Neuronal stem cell (in vitro differentiated cells): ENCODE data around the gene UNC13B.
"Not testable (repeated sequence)": the region's sequence is repeated elsewhere in the genome, so short reads cannot be mapped to it uniquely, and the experiment has no call there.

Source experiments
- DNase-seq: peaks from one replicate; pipeline ENCODE4 v3.0.0-alpha.2; 2013; ENCODE audit warnings: low spot score
- H2AFZ ChIP-seq: one replicate; pipeline ENCODE4 v1.6.1; 2013; ENCODE audit warnings: mild to moderate bottlenecking, low read length, inconsistent platforms
- H2AK5ac ChIP-seq: 2 replicates; pipeline ENCODE4 v1.6.1; 2013; ENCODE audit warnings: low read depth, mild to moderate bottlenecking, inconsistent platforms, low read length, moderate library complexity, mixed read lengths
- H2BK120ac ChIP-seq: 2 replicates; pipeline ENCODE4 v1.6.1; 2013; ENCODE audit warnings: low read depth, mild to moderate bottlenecking, inconsistent platforms, low read length, moderate library complexity, mixed read lengths
- H2BK12ac ChIP-seq: one replicate; pipeline ENCODE4 v1.6.1; 2013; ENCODE audit warnings: low read length, inconsistent platforms
- H2BK15ac ChIP-seq: 2 replicates; pipeline ENCODE4 v1.6.1; 2013; ENCODE audit warnings: mild to moderate bottlenecking, low read length, inconsistent platforms, mixed read lengths
- H2BK5ac ChIP-seq: one replicate; pipeline ENCODE4 v1.6.1; 2013; ENCODE audit warnings: inconsistent platforms, mild to moderate bottlenecking, low read length, moderate library complexity
- H3K14ac ChIP-seq: one replicate; pipeline ENCODE4 v1.6.1; 2013; ENCODE audit warnings: low read length, inconsistent platforms
- H3K18ac ChIP-seq: 2 replicates; pipeline ENCODE4 v1.6.1; 2013; ENCODE audit warnings: low read length, inconsistent platforms
- H3K23ac ChIP-seq: 2 replicates; pipeline ENCODE4 v1.6.1; 2013; ENCODE audit warnings: low read depth, mild to moderate bottlenecking, mixed read lengths, low read length, inconsistent platforms; ENCODE audit not compliant: poor library complexity
- H3K27ac ChIP-seq: replicated peaks from 3 replicates; pipeline ENCODE4 v1.5.1; 2013; ENCODE audit warnings: low read length, inconsistent platforms
- H3K27me3 ChIP-seq, 3 experiments: 2 replicates each; pipeline ENCODE4 v1.6.1; 2013; ENCODE audit warnings: low read length in 3 of 3, mild to moderate bottlenecking in 2 of 3, inconsistent platforms in 1 of 3, low read depth in 1 of 3, mixed read lengths in 1 of 3, moderate library complexity in 1 of 3; ENCODE audit not compliant: control insufficient read depth in 3 of 3, insufficient read depth in 3 of 3
- H3K36me3 ChIP-seq, 2 donors: replicated peaks in 1 of 2; 2 replicates each; pipeline ENCODE4 v1.6.1; 2013; ENCODE audit warnings: low read length in 2 of 2; ENCODE audit not compliant: control insufficient read depth in 2 of 2, insufficient read depth in 2 of 2
- H3K4ac ChIP-seq: 2 replicates; pipeline ENCODE4 v1.6.1; 2013; ENCODE audit warnings: inconsistent platforms, mild to moderate bottlenecking, low read length, moderate library complexity
- H3K4me1 ChIP-seq, 2 donors: 1 replicate in 1 of 2; 2 replicates in 1 of 2; pipeline ENCODE4 v1.6.1; 2013; ENCODE audit warnings: low read length in 2 of 2, low read depth in 1 of 2; ENCODE audit not compliant: control insufficient read depth in 2 of 2, insufficient read depth in 1 of 2
- H3K4me2 ChIP-seq: one replicate; pipeline ENCODE4 v1.6.1; 2013; ENCODE audit warnings: mild to moderate bottlenecking, low read length, inconsistent platforms; ENCODE audit not compliant: insufficient read depth, poor library complexity, severe bottlenecking
- H3K4me3 ChIP-seq, 2 donors: 2 replicates each; pipeline ENCODE4 v1.5.1; 2013; ENCODE audit warnings: low read length in 2 of 2, mild to moderate bottlenecking in 2 of 2, inconsistent platforms in 1 of 2, moderate library complexity in 1 of 2
- H3K79me1 ChIP-seq: one replicate; pipeline ENCODE4 v1.6.1; 2013; ENCODE audit warnings: low read depth, mild to moderate bottlenecking, inconsistent platforms, low read length, moderate library complexity
- H3K9ac ChIP-seq: one replicate; pipeline ENCODE4 v1.6.1; 2013; ENCODE audit warnings: mild to moderate bottlenecking, low read depth, low read length, inconsistent platforms; ENCODE audit not compliant: poor library complexity
- H3K9me3 ChIP-seq, 2 donors: replicated peaks in 1 of 2; 2 replicates each; pipeline versions ENCODE3 to v1.6.1; 2013; ENCODE audit warnings: low read length in 2 of 2, mild to moderate bottlenecking in 2 of 2, inconsistent platforms in 1 of 2, low read depth in 1 of 2, mixed read lengths in 1 of 2, moderate library complexity in 1 of 2; ENCODE audit not compliant: control insufficient read depth in 2 of 2, insufficient read depth in 1 of 2
- H4K8ac ChIP-seq: one replicate; pipeline ENCODE4 v1.6.1; 2013; ENCODE audit warnings: low read depth, mild to moderate bottlenecking, inconsistent platforms, low read length, moderate library complexity
- H4K91ac ChIP-seq: one replicate; pipeline ENCODE4 v1.6.1; 2013; ENCODE audit warnings: low read length, low read depth, mild to moderate bottlenecking, inconsistent platforms; ENCODE audit not compliant: poor library complexity
- WGBS, 2 donors: extraction: QIAGEN DNeasy Blood & Tissue Kit; methylation state at CpG; one replicate each; pipeline ENCODE4 v1.1.7; 2013; ENCODE audit warnings: missing lambda C conversion rate in 2 of 2, mixed read lengths in 1 of 2; ENCODE audit not compliant: insufficient read length in 2 of 2, insufficient replicate concordance in 1 of 2; ENCODE audit errors: extremely low coverage in 2 of 2; 5-methylcytosine and 5-hydroxymethylcytosine counted together

Gene UNC13B

GRCh38 chr9:35156781-35157180, 5.0 kb upstream of the UNC13B start:
- no peak overlapping the region for H4K91ac ChIP-seq
- H3K27ac ChIP-seq: no peak overlapping the region
- H3K9ac ChIP-seq: no peak overlapping the region
- no peak overlapping the region for H3K18ac ChIP-seq
- H2BK5ac ChIP-seq: no peak overlapping the region
- no peak overlapping the region for H3K4ac ChIP-seq
- H2BK15ac ChIP-seq: no peak overlapping the region
- no peak overlapping the region for H3K23ac ChIP-seq
- no peak overlapping the region for H2AFZ ChIP-seq
- H3K9me3 ChIP-seq: peaks cover 0 to 8% of the 10 kb centered on the region in 2 donors
- no peaks in the 10 kb centered on the region for H3K79me1 ChIP-seq
- no peak for DNase-seq
- no peak overlapping the region for H2BK12ac ChIP-seq
- H3K4me3 ChIP-seq: no peak overlapping the region
- no peaks in the 10 kb centered on the region for H3K36me3 ChIP-seq
- H3K14ac ChIP-seq: no peak overlapping the region
- H4K8ac ChIP-seq: no peak overlapping the region
- H3K4me1 ChIP-seq: peaks cover 0 to 2% of the 10 kb centered on the region in 2 donors
- H2BK120ac ChIP-seq: no peak overlapping the region
- no peak overlapping the region for H2AK5ac ChIP-seq
- no peak overlapping the region for H3K4me2 ChIP-seq
- H3K27me3 ChIP-seq: no peaks in the 10 kb centered on the region

DNA sequence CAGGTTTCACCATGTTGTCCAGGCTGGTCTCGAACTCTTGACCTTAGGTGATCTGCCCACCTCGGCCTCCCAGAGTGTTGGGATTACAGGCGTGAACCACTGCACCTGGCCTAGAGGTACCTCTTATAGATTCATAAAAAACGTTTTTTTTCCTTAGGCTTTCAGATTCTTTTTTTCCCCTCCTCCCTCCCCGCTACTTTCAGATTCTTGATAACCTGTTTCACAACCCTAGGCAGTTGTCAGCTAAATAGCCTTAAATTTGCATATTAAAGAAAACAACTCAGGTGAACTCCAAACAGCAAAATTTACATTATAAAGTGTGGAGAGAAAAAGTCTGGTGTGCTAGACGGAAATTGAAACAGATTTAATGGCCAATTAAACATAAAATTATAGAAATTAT, 4.0 kb upstream of the UNC13B start:
- H3K4ac ChIP-seq, H3K9ac ChIP-seq, H3K4me3 ChIP-seq, H2BK120ac ChIP-seq, H3K23ac ChIP-seq, H2AFZ ChIP-seq, H4K91ac ChIP-seq, H2AK5ac ChIP-seq, H3K18ac ChIP-seq, H3K4me2 ChIP-seq, H3K79me1 ChIP-seq, H3K4me1 ChIP-seq, H3K27me3 ChIP-seq, H3K27ac ChIP-seq, H4K8ac ChIP-seq, H3K9me3 ChIP-seq, H2BK15ac ChIP-seq, H3K36me3 ChIP-seq, H2BK5ac ChIP-seq, H3K14ac ChIP-seq, H2BK12ac ChIP-seq, DNase-seq: not testable (repeated sequence)
- WGBS, 2 donors: no CpG with 5 or more reads among the region's 6 CpGs

- no peak overlapping the region for H3K4me2 ChIP-seq
- H4K8ac ChIP-seq: no peak overlapping the region
- no peak overlapping the region for H3K14ac ChIP-seq
- peaks cover 2 to 7% of the 10 kb centered on the region in 2 donors for H3K4me1 ChIP-seq
- no CpG with 5 or more reads among the region's 10 CpGs for WGBS, 2 donors
- no peak overlapping the region for H2BK120ac ChIP-seq
- peaks cover 0 to 6% of the 10 kb centered on the region in 2 donors for H3K9me3 ChIP-seq
- no peak overlapping the region for H4K91ac ChIP-seq
- H3K23ac ChIP-seq: no peak overlapping the region
- no peak overlapping the region for H2AFZ ChIP-seq
- H3K9ac ChIP-seq: no peak overlapping the region
- H3K79me1 ChIP-seq: no peaks in the 10 kb centered on the region
- no peak overlapping the region for H2AK5ac ChIP-seq
- H3K18ac ChIP-seq: no peak overlapping the region
- no peak overlapping the region for H3K27ac ChIP-seq
- H2BK15ac ChIP-seq: no peak overlapping the region
- H3K4me3 ChIP-seq: no peak overlapping the region
- H3K36me3 ChIP-seq: no peaks in the 10 kb centered on the region
- no peaks in the 10 kb centered on the region for H3K27me3 ChIP-seq
- H2BK5ac ChIP-seq: no peak overlapping the region
- H3K4ac ChIP-seq: no peak overlapping the region
- DNase-seq: no peak
- H2BK12ac ChIP-seq: no peak overlapping the region
Measured at GRCh38 chr9:35158501-35159280, 3.1 kb upstream of the UNC13B start.

GRCh38 chr9:35162605-35163315, 951 bp downstream of the UNC13B start:
- Histone ChIP-seq H3K18ac (no peak overlapping the region), H2AK5ac (no peak overlapping the region), H3K4me1 (peaks cover 2 to 7% of the 10 kb centered on the region in 2 donors), H3K9ac (no peak overlapping the region), H3K4ac (no peak overlapping the region), H3K23ac (no peak overlapping the region), H3K4me2 (peak overlapping the region; percentile 78), H3K79me1 (no peaks in the 10 kb centered on the region), H2BK120ac (no peak overlapping the region), H2BK12ac (no peak overlapping the region), H2BK15ac (no peak overlapping the region), H3K36me3 (no peaks in the 10 kb centered on the region), H3K9me3 (no peaks in the 10 kb centered on the region), H4K8ac (no peak overlapping the region), H3K14ac (no peak overlapping the region), H4K91ac (no peak overlapping the region), H3K27me3 (no peaks in the 10 kb centered on the region), H2AFZ (peak overlapping the region; percentile 98), H3K27ac (no peak overlapping the region), H3K4me3 (peak overlapping the region; percentile 76 to 94), H2BK5ac (peak overlapping the region; percentile 91)
- WGBS, 2 donors: no CpG with 5 or more reads among the region's 11 CpGs
- DNase-seq: peak; percentile 0
